GM21619 (cell line): ENCODE data around the gene BPTF.
"Not testable (repeated sequence)": the region's sequence is repeated elsewhere in the genome, so short reads cannot be mapped to it uniquely, and the experiment has no call there.

Experiments
- ATAC-seq: cut with Tn5 transposase; IDR thresholded peaks from one replicate; pipeline ENCODE4 v1.9.1; 2021; ENCODE audit not compliant: unreplicated experiment

BPTF gene

GRCh38 chr17:67833946-67834631 lies 8.8 kb downstream of the BPTF start:
- no peak for ATAC-seq

- no peak for ATAC-seq
These were observed 9.3 kb downstream of the BPTF start for GRCh38 chr17:67834634-67835033.

GRCh38 chr17:67836205-67836987 lies 11.1 kb downstream of the BPTF start:
- ATAC-seq: no peak

GRCh38 chr17:67837965-67838364 lies 12.7 kb downstream of the BPTF start:
- no peak for ATAC-seq

GRCh38 chr17:67838538-67838937 lies 13.2 kb downstream of the BPTF start:
- ATAC-seq: no peak

- ATAC-seq: no peak
These were observed 16.7 kb downstream of the BPTF start for GRCh38 chr17:67841992-67842391.

GRCh38 chr17:67842648-67843047 lies 17.3 kb downstream of the BPTF start:
- no peak for ATAC-seq

GRCh38 chr17:67845374-67845773 lies 20.1 kb downstream of the BPTF start:
- no peak for ATAC-seq

- not testable (repeated sequence) for ATAC-seq
These were observed 22.9 kb downstream of the BPTF start for GRCh38 chr17:67848189-67848588.

- ATAC-seq: not testable (repeated sequence)
These were observed 23.5 kb downstream of the BPTF start for GRCh38 chr17:67848846-67849245.

- ATAC-seq: no peak
These were observed 25.8 kb downstream of the BPTF start for GRCh38 chr17:67850991-67851631.

GRCh38 chr17:67853703-67854102 lies 28.4 kb downstream of the BPTF start:
- no peak for ATAC-seq

- ATAC-seq: no peak
These were observed 29.1 kb downstream of the BPTF start for GRCh38 chr17:67854378-67854777.

- ATAC-seq: no peak
These were observed 30.4 kb downstream of the BPTF start for GRCh38 chr17:67855504-67856324.

- ATAC-seq: not testable (repeated sequence)
These were observed 31.1 kb downstream of the BPTF start for GRCh38 chr17:67856402-67856801.

GRCh38 chr17:67862614-67863217 lies 37.4 kb downstream of the BPTF start:
- ATAC-seq: no peak

GRCh38 chr17:67863624-67864247 lies 38.4 kb downstream of the BPTF start:
- ATAC-seq: peak; percentile 84

GRCh38 chr17:67865438-67865837 lies 40.1 kb downstream of the BPTF start:
- ATAC-seq: no peak

- no peak for ATAC-seq
These were observed 42.3 kb downstream of the BPTF start for GRCh38 chr17:67867591-67867990.

GRCh38 chr17:67868176-67868575 lies 42.9 kb downstream of the BPTF start:
- no peak for ATAC-seq
